A673 (cell line): Measurements from ENCODE around the gene RAB3GAP2. TPM values are rescaled to one million over a fixed set of nuclear protein-coding genes. Genes with fewer than 3 reads are reported as not detected.
"Not testable (repeated sequence)": the region's sequence is repeated elsewhere in the genome, so short reads cannot be mapped to it uniquely, and the experiment has no call there.

Experiments used
- BruUV-seq: library from RNA; stranded (reverse); fragments of 400-500 nt; replicated peaks from 2 replicates; lab custom pipeline; 2021; lab: Mats Ljungman, UMichigan
- CTCF ChIA-PET: fragments of 300-600 bp; sonication (Branson Sonifier 250); formaldehyde crosslinking; loops from one replicate; lab custom pipeline; 2022; ENCODE audit warnings: antibody characterized with exemption; lab: Charles Lee
- POLR2A ChIA-PET: fragments of 300-600 bp; sonication (Branson Sonifier 250); formaldehyde crosslinking; loops from one replicate; lab custom pipeline; 2022; ENCODE audit warnings: antibody characterized with exemption; ENCODE audit not compliant: low non-redundant PET; lab: Charles Lee
- DNase-seq: peaks from one replicate; pipeline ENCODE4 v3.0.0-alpha.2; 2015; ENCODE audit warnings: low spot score
- H3K27ac ChIP-seq: fragments of 200-600 bp; sonication (generic); 2 replicates; pipeline ENCODE4 v1.5.1; 2016; ENCODE audit warnings: mixed run types, low read depth, mild to moderate bottlenecking, mixed read lengths, antibody characterized with exemption, low read length; ENCODE audit not compliant: poor library complexity, severe bottlenecking
- H3K27me3 ChIP-seq: fragments of 200-600 bp; sonication (generic); replicated peaks from 2 replicates; pipeline ENCODE4 v1.6.1; 2017; ENCODE audit warnings: mixed run types, low read depth, mild to moderate bottlenecking, mixed read lengths, antibody characterized with exemption, low read length; ENCODE audit not compliant: insufficient read depth, poor library complexity
- H3K36me3 ChIP-seq: fragments of 200-600 bp; sonication (generic); 2 replicates; pipeline ENCODE4 v1.6.1; 2016; ENCODE audit warnings: mixed run types, mild to moderate bottlenecking, mixed read lengths, antibody characterized with exemption, low read length; ENCODE audit not compliant: insufficient read depth, poor library complexity, severe bottlenecking
- H3K4me1 ChIP-seq: fragments of 200-600 bp; sonication (generic); 2 replicates; pipeline ENCODE4 v1.6.1; 2017; ENCODE audit warnings: mixed run types, mild to moderate bottlenecking, mixed read lengths, antibody characterized with exemption, low read length; ENCODE audit not compliant: insufficient read depth, poor library complexity, severe bottlenecking
- H3K4me3 ChIP-seq: fragments of 200-600 bp; sonication (generic); 2 replicates; pipeline ENCODE4 v1.5.1; 2016; ENCODE audit warnings: low read depth, mixed run types, mild to moderate bottlenecking, mixed read lengths, low read length; ENCODE audit not compliant: poor library complexity, severe bottlenecking
- H3K9me3 ChIP-seq: fragments of 200-600 bp; sonication (generic); 2 replicates; pipeline ENCODE4 v1.6.1; 2016; ENCODE audit warnings: mixed run types, low read depth, mild to moderate bottlenecking, mixed read lengths, antibody characterized with exemption, low read length; ENCODE audit not compliant: poor library complexity, severe bottlenecking
- CTCF ChIP-seq: fragments of 300-800, 200-600 bp; sonication (generic); conservative IDR thresholded peaks from 2 replicates; pipeline ENCODE4 v1.5.1; 2017; ENCODE audit warnings: low read depth, mild to moderate bottlenecking, antibody characterized with exemption, low read length, moderate library complexity, mixed read lengths
- EZH2 ChIP-seq: fragments of 200-600 bp; sonication (generic); IDR thresholded peaks from 2 replicates; pipeline ENCODE4 v1.6.1; 2017; ENCODE audit warnings: borderline replicate concordance, low read depth, mild to moderate bottlenecking, mixed read lengths, antibody characterized with exemption, low read length; ENCODE audit not compliant: poor library complexity, severe bottlenecking
- intact Hi-C: fragments of 100-400 bp; cut with micrococcal nuclease; formaldehyde crosslinking; loops from one replicate; pipeline ENCODE4 v1.10.0; 2022; ENCODE audit not compliant: unreplicated experiment
- total RNA-seq: library from RNA; stranded (reverse); gene quantifications from 2 replicates; pipeline ENCODE4 v1.2.3, GENCODE V29; 2021

The RAB3GAP2 gene
- total RNA-seq, 1 experiment from 2014 or later, result 43.8 TPM

GRCh38 chr1:220267630-220268029 is 4.6 kb downstream of the RAB3GAP2 start:
- intact Hi-C loops, result no loop called here
- H3K9me3 ChIP-seq, result peaks cover 4% of the 10 kb centered on the region
- no peak for TF ChIP-seq CTCF
- CTCF ChIA-PET, result interaction anchor here (0.5 kb wide), 1 partner anchor 465 kb away, joined by 3 read pairs; no protein-coding TSS in a partner anchor
- H3K4me1 ChIP-seq, result no peaks in the 10 kb centered on the region
- DNase-seq, result no peak
- no peak overlapping the region for H3K4me3 ChIP-seq
- no peak overlapping the region for H3K27ac ChIP-seq
- POLR2A ChIA-PET, result interaction anchor here (0.6 kb wide), 1 partner anchor 1981 kb away, joined by 22 read pairs; no protein-coding TSS in a partner anchor
- H3K27me3 ChIP-seq, result no peaks in the 10 kb centered on the region
- no TSS peak for BruUV-seq
- H3K36me3 ChIP-seq, result peaks cover 19% of the 10 kb centered on the region

- H3K36me3 ChIP-seq, DNase-seq, POLR2A ChIA-PET, H3K9me3 ChIP-seq, BruUV-seq, H3K4me1 ChIP-seq, H3K27me3 ChIP-seq, CTCF ChIA-PET, intact Hi-C loops, H3K4me3 ChIP-seq, H3K27ac ChIP-seq: not testable (repeated sequence)
Measured at GRCh38 chr1:220260228-220260627, 12.0 kb downstream of the RAB3GAP2 start.

GRCh38 chr1:220259756-220260155 is 12.5 kb downstream of the RAB3GAP2 start:
- intact Hi-C loops, H3K27me3 ChIP-seq, H3K9me3 ChIP-seq, H3K27ac ChIP-seq, POLR2A ChIA-PET, BruUV-seq, DNase-seq, H3K4me1 ChIP-seq, H3K4me3 ChIP-seq, CTCF ChIA-PET, H3K36me3 ChIP-seq: not testable (repeated sequence)

GRCh38 chr1:220256194-220256593 is 16.1 kb downstream of the RAB3GAP2 start:
- CTCF ChIA-PET, BruUV-seq, intact Hi-C loops, H3K9me3 ChIP-seq, H3K27ac ChIP-seq, POLR2A ChIA-PET, H3K27me3 ChIP-seq, H3K4me1 ChIP-seq, DNase-seq, H3K4me3 ChIP-seq: not testable (repeated sequence)
- peaks cover 18% of the 10 kb centered on the region for H3K36me3 ChIP-seq

- BruUV-seq, result no TSS peak
- intact Hi-C loops, result no loop called here
- Histone ChIP-seq H3K27me3 (no peaks in the 10 kb centered on the region), H3K4me1 (no peaks in the 10 kb centered on the region), H3K27ac (no peak overlapping the region), H3K9me3 (peaks cover 4% of the 10 kb centered on the region), H3K4me3 (no peak overlapping the region), H3K36me3 (peaks cover 21% of the 10 kb centered on the region)
- no peak for DNase-seq
- ChIA-PET CTCF (no interaction called here), POLR2A (no interaction called here)
- TF ChIP-seq CTCF (no peak), EZH2 (no peak)
Measured at GRCh38 chr1:220255204-220255603, 17.0 kb downstream of the RAB3GAP2 start.

GRCh38 chr1:220253290-220253689 is 19.0 kb downstream of the RAB3GAP2 start:
- BruUV-seq, CTCF ChIA-PET, intact Hi-C loops, H3K27ac ChIP-seq, H3K4me3 ChIP-seq, H3K27me3 ChIP-seq, POLR2A ChIA-PET, H3K4me1 ChIP-seq, DNase-seq: not testable (repeated sequence)
- Histone ChIP-seq H3K36me3 (peaks cover 18% of the 10 kb centered on the region), H3K9me3 (peaks cover 19% of the 10 kb centered on the region)
